Measurements from ENCODE around the gene C17orf113. TPM values are rescaled to one million over a fixed set of nuclear protein-coding genes. Genes with fewer than 3 reads are reported as not detected.

Gene C17orf113
- total and polyA plus RNA-seq, 2 donors (not counting 1 experiment from before 2014, with no cell fraction given): 0.07 to 0.66 TPM

GRCh38 chr17:42081516-42082129 lies 31.2 kb upstream of the C17orf113 start:
- no peaks in the 10 kb centered on the region for H3K9me3 ChIP-seq (ENCODE audit: control insufficient read depth, insufficient read depth, low read depth, low read length)
- TF ChIP-seq CTCF (conservative IDR thresholded peaks at IDR 0.05 in 1 of 2, IDR thresholded peaks at IDR 0.05 in 1 of 2; ENCODE audit: low read depth in 1 of 2, low read length in 2 of 2): no peak
- no peak for TF ChIP-seq EZH2 (IDR thresholded peaks at IDR 0.05; ENCODE audit: low read length, missing control alignments)
- no peak for DNase-seq (ENCODE audit: low read depth in 2 of 2)

GRCh38 chr17:42079541-42079940 lies 29.1 kb upstream of the C17orf113 start:
- H3K79me2 ChIP-seq (ENCODE audit: control insufficient read depth, insufficient read depth, low read length): no peaks in the 10 kb centered on the region
- no peaks in the 10 kb centered on the region for H3K4me1 ChIP-seq (ENCODE audit: control insufficient read depth, extremely low read depth, insufficient read depth, low read length)
- H3K4me3 ChIP-seq (replicated peaks in 1 of 4; ENCODE audit: control extremely low read depth in 1 of 4, insufficient read depth in 1 of 4, low read depth in 3 of 4, low read length in 4 of 4): no peak overlapping the region
- TF ChIP-seq CTCF (conservative IDR thresholded peaks at IDR 0.05 in 1 of 2, IDR thresholded peaks at IDR 0.05 in 1 of 2; ENCODE audit: low read depth in 1 of 2, low read length in 2 of 2) (no peak), EZH2 (IDR thresholded peaks at IDR 0.05; ENCODE audit: low read length, missing control alignments) (no peak)
- DNase-seq (ENCODE audit: low read depth in 2 of 2): no peak
- H2AFZ ChIP-seq (ENCODE audit: low read length): no peak overlapping the region
- H3K27me3 ChIP-seq (ENCODE audit: control insufficient read depth, insufficient read depth, low read length): peaks cover 17% of the 10 kb centered on the region
- H3K27ac ChIP-seq (ENCODE audit: insufficient read depth, low read length): no peak overlapping the region
- H3K9ac ChIP-seq (ENCODE audit: insufficient read depth, low read length): no peak overlapping the region
- H4K20me1 ChIP-seq (ENCODE audit: control insufficient read depth, extremely low read depth, insufficient read depth, low read length): no peaks in the 10 kb centered on the region
- H3K36me3 ChIP-seq (ENCODE audit: control insufficient read depth, insufficient read depth, low read length): no peaks in the 10 kb centered on the region
- no peak overlapping the region for H3K4me2 ChIP-seq (ENCODE audit: extremely low read depth, insufficient read depth, low read length)
- no peaks in the 10 kb centered on the region for H3K9me3 ChIP-seq (ENCODE audit: control insufficient read depth, insufficient read depth, low read depth, low read length)

More at GRCh38 chr17:42081516-42082129, 31.2 kb upstream of the C17orf113 start:
- H3K27me3 ChIP-seq (ENCODE audit: control insufficient read depth, insufficient read depth, low read length): peaks cover 13% of the 10 kb centered on the region
- no peak overlapping the region for H3K4me3 ChIP-seq (replicated peaks in 1 of 4; ENCODE audit: control extremely low read depth in 1 of 4, insufficient read depth in 1 of 4, low read depth in 3 of 4, low read length in 4 of 4)
- H3K27ac ChIP-seq (ENCODE audit: insufficient read depth, low read length): no peak overlapping the region
- no peaks in the 10 kb centered on the region for H4K20me1 ChIP-seq (ENCODE audit: control insufficient read depth, extremely low read depth, insufficient read depth, low read length)
- H3K79me2 ChIP-seq (ENCODE audit: control insufficient read depth, insufficient read depth, low read length): no peaks in the 10 kb centered on the region
- no peak overlapping the region for H3K4me2 ChIP-seq (ENCODE audit: extremely low read depth, insufficient read depth, low read length)
- no peaks in the 10 kb centered on the region for H3K4me1 ChIP-seq (ENCODE audit: control insufficient read depth, extremely low read depth, insufficient read depth, low read length)
- H3K9ac ChIP-seq (ENCODE audit: insufficient read depth, low read length): no peak overlapping the region
- no peak overlapping the region for H2AFZ ChIP-seq (ENCODE audit: low read length)
- no peaks in the 10 kb centered on the region for H3K36me3 ChIP-seq (ENCODE audit: control insufficient read depth, insufficient read depth, low read length)

DNA sequence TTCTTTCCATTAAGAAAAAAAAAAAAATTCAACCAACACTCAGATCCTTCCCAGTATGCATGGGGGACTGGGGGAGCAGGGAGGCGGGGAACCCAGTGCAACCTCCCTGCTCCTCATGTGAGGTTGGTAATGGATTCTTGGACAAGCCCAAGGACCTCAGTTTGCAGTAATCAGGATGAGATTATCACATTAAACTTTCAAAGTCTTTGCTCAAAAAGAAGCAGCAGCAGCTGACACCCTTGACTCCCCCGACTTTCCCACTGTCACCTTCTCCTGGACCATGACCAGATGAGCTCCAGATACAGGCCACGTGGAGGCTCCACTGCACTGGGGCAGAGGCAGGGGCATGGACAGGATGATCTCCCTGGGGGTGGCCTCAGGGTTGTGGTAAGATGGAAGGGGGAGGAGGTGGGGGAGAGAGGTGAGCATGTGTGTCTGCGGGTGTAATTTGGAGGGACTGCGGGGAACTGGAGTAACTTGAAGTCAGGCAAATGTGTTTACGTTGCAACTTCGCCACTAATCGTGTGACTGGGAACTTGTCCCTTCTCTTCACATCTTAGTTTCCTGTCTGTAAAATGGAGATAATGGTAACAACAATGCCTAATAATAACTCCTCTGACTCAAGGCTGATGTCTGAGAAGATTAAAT lies 28.1 kb upstream of the C17orf113 start:
- Histone ChIP-seq H3K4me2 (ENCODE audit: extremely low read depth, insufficient read depth, low read length) (no peak overlapping the region), H3K27ac (ENCODE audit: insufficient read depth, low read length) (no peak overlapping the region), H4K20me1 (ENCODE audit: control insufficient read depth, extremely low read depth, insufficient read depth, low read length) (no peaks in the 10 kb centered on the region), H3K9ac (ENCODE audit: insufficient read depth, low read length) (no peak overlapping the region), H3K36me3 (ENCODE audit: control insufficient read depth, insufficient read depth, low read length) (no peaks in the 10 kb centered on the region), H3K9me3 (ENCODE audit: control insufficient read depth, insufficient read depth, low read depth, low read length) (no peaks in the 10 kb centered on the region), H3K4me3 (replicated peaks in 1 of 4; ENCODE audit: control extremely low read depth in 1 of 4, insufficient read depth in 1 of 4, low read depth in 3 of 4, low read length in 4 of 4) (no peak overlapping the region), H3K79me2 (ENCODE audit: control insufficient read depth, insufficient read depth, low read length) (no peaks in the 10 kb centered on the region), H3K4me1 (ENCODE audit: control insufficient read depth, extremely low read depth, insufficient read depth, low read length) (no peaks in the 10 kb centered on the region), H2AFZ (ENCODE audit: low read length) (no peak overlapping the region), H3K27me3 (ENCODE audit: control insufficient read depth, insufficient read depth, low read length) (peaks cover 20% of the 10 kb centered on the region)
- DNase-seq (ENCODE audit: low read depth in 2 of 2): no peak
- TF ChIP-seq CTCF (conservative IDR thresholded peaks at IDR 0.05 in 1 of 2, IDR thresholded peaks at IDR 0.05 in 1 of 2; ENCODE audit: low read depth in 1 of 2, low read length in 2 of 2) (no peak), EZH2 (IDR thresholded peaks at IDR 0.05; ENCODE audit: low read length, missing control alignments) (no peak)
